ENCODE measurements around the gene SPDYE18.
"Not testable (repeated sequence)": the region's sequence is repeated elsewhere in the genome, so short reads cannot be mapped to it uniquely, and the experiment has no call there.

The SPDYE18 gene

DNA sequence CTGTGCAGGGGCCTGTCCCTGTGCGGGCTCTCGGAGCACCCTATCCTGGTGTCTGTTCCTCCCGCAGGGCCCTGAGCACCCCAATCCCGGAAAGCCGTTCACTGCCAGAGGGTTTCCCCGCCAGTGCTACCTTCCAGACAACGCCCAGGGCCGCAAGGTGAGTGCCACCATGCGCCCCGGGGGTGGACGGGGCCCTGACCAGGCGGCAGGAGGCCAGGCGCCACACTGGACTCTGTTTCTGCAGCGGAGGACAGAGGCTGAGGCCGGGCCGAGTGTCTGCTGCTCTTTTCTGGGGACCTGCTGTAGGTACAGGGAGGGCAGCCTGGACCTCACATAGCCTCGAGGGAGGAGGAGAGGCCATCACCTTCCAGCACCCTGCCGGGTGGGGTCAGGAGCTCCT is 58.2 kb downstream of the SPDYE18 start:
- not testable (repeated sequence) for DNase-seq

DNA sequence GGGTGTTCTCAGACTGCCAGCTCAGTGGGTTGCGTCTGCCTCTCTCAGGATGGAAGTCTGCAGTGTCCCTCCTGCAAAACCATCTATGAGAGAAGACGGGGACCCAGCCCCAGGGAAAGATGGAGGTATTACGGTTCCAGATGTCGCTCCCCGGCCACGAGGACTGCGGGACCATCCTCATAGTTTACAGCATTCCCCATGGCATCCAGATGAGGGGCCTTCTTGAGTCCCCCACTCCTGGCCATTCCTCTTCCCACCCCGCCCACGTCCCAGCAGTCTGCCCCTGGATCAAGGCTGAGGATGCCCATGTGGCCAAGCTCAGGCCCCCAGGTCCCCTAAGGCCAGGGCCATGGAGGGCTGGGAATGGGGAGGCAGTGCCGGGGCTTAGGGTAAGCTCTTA is 59.1 kb downstream of the SPDYE18 start:
- DNase-seq = not testable (repeated sequence)

DNA sequence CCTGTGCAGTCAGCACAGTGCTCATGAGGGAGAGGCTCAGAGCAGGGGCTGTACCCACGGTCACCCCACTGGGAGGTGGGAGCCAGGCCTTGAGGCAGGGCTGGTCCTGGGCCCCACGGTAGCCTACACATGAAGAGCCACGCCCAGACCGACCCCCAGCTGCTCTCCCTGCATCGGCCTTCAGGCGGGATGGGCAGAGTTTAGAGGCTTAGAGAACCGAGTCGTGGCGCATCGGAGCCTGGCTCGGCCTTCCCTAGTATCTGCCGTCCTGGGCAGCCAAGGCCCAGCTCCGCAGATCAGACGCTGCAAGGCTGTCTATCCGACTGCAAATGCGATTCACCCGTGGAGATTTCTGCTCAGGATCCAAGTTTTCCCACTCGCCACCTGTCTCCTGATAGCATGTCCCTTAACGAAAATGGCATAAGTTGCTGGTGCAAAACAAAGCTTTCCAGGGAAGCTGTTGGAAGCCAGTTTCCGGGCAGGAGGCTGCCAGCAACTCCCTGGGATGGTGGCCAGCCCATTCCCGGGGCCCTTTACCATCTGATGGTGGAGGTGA is 59.6 kb downstream of the SPDYE18 start:
- DNase-seq = not testable (repeated sequence)

DNA sequence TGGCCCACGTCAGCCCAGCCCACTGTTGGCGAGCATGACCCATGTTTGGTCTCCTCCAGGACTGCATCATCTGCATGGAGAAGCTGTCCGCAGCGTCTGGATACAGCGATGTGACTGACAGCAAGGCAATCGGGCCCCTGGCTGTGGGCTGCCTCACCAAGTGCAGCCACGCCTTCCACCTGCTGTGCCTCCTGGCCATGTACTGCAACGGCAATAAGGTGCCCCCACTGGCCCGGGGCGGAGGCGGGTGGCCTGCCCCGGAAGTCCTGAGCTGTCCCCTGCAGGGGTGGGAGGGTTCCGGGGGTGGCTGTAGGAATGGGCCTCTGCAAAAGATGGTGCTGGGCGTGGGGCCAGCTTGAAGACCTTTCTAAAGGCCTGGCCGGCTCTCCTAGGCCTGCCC is 60.3 kb downstream of the SPDYE18 start:
- DNase-seq = not testable (repeated sequence)

Measured in NCI-H2171 treated with DMSO at 0.1 percent for 48 hours (cell line).